Upper lobe of right lung (tissue), 1 donor: ENCODE measurements around the gene SIRT4. TPM values are rescaled to one million over a fixed set of nuclear protein-coding genes. Genes with fewer than 3 reads are reported as not detected.
A peak's percentile ranks its signal among the peaks of the same experiment; 100 is the strongest.

Experiments
- ATAC-seq: fragments of 200-7000 bp; cut with Tn5 transposase; one replicate; pipeline ENCODE4 v1.9.1; 2020; ENCODE audit warnings: mild to moderate bottlenecking, moderate library complexity
- DNase-seq: peaks from one replicate; pipeline ENCODE4 v3.0.0-alpha.2; 2020
- H3K27ac ChIP-seq: fragments of 200-600 bp; one replicate; pipeline ENCODE4 v1.8.0; 2022
- H3K27me3 ChIP-seq: fragments of 200-600 bp; one replicate; pipeline ENCODE4 v1.8.0; 2022; ENCODE audit warnings: mild to moderate bottlenecking
- H3K36me3 ChIP-seq: fragments of 200-600 bp; one replicate; pipeline ENCODE4 v1.8.0; 2022
- H3K4me1 ChIP-seq: fragments of 200-600 bp; one replicate; pipeline ENCODE4 v1.8.0; 2022
- H3K4me3 ChIP-seq: fragments of 200-600 bp; one replicate; pipeline ENCODE4 v1.8.0; 2022; ENCODE audit warnings: mild to moderate bottlenecking
- H3K9me3 ChIP-seq: fragments of 200-600 bp; one replicate; pipeline ENCODE4 v1.8.0; 2022
- intact Hi-C: fragments of 100-400 bp; cut with DNase I; formaldehyde crosslinking; loops from one replicate; pipeline ENCODE4 v1.11.0; 2022
- total RNA-seq: library from RNA; stranded (reverse); fragmentation: NEBNext Ultra II Directional; extraction: Animal tissue kit (Norgen Biotek cat#: 25700); gene quantifications from one replicate; pipeline ENCODE4 v1.2.1, GENCODE V29; 2021
- TF ChIP-seq, protein P1 (sequence below): fragments of 200-600 bp; IDR thresholded peaks from one replicate; pipeline ENCODE4 v1.8.0; 2022; ENCODE audit warnings: antibody characterized with exemption
- donor health status: DM: no; HTN: yes; CAD: no; lungs with severe emphysema.

SIRT4 gene
- total RNA-seq, 1 donor from 2014 or later, result 2.4 TPM

DNA sequence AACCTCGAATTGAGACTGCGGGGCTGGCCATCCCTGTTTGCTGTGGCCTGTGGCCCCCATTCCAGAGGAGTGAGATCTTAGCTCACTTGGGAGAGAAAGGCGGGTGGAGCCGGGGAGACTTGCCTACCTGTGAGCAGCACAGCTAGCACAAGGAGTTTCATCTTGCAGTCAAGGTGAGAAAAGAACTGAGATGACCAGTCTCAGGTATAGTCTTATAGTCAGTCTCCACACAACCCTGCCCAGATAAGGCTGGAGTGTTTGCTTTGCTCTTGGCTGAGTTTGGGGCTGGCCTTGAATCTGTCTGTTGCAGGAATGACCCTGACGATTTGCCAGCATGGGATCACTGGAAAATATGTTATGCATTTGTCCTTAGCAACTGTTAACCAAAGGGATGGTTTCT, 25.5 kb downstream of the SIRT4 start, which contains the start of gene PLA2G1B:
PLA2G1B (minus strand) TSS at position 187 of the 400 bp plus-strand sequence; CDS start at position 161, 26 bp downstream.
- DNase-seq, result no peak
- Histone ChIP-seq H3K27ac (peak within 1 kb of the TSS; percentile 19), H3K36me3 (no peaks in the 10 kb centered on the region), H3K27me3 (no peaks in the 10 kb centered on the region), H3K4me3 (peak within 1 kb of the TSS; percentile 1), H3K4me1 (no peaks in the 10 kb centered on the region), H3K9me3 (no peaks in the 10 kb centered on the region)
- peak; percentile 79 for ATAC-seq
- TF ChIP-seq, protein P1, sequence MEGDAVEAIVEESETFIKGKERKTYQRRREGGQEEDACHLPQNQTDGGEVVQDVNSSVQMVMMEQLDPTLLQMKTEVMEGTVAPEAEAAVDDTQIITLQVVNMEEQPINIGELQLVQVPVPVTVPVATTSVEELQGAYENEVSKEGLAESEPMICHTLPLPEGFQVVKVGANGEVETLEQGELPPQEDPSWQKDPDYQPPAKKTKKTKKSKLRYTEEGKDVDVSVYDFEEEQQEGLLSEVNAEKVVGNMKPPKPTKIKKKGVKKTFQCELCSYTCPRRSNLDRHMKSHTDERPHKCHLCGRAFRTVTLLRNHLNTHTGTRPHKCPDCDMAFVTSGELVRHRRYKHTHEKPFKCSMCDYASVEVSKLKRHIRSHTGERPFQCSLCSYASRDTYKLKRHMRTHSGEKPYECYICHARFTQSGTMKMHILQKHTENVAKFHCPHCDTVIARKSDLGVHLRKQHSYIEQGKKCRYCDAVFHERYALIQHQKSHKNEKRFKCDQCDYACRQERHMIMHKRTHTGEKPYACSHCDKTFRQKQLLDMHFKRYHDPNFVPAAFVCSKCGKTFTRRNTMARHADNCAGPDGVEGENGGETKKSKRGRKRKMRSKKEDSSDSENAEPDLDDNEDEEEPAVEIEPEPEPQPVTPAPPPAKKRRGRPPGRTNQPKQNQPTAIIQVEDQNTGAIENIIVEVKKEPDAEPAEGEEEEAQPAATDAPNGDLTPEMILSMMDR, result no peak
- intact Hi-C loops, result no loop called here

DNA sequence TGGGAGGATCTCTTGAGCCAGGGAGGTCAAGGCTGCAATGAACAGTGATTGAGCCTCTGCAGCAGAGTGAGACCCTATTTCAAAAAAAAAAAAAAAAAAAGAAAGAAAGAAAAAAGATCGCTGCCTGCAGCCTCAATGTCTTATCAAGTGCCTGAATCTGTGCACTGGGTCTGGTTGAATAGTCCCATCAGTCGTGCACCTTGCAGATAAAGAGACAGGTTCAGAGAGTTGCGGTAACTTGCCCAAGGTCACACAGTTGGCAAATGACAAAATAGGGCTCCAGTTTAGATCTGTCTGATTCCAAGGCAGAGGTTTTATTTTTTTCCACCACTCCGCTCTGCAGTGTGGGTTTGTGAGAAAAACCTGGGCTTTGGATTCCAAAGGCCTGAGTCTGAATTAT, 26.1 kb downstream of the SIRT4 start:
- Histone ChIP-seq H3K27me3 (no peaks in the 10 kb centered on the region), H3K36me3 (no peaks in the 10 kb centered on the region), H3K4me1 (no peaks in the 10 kb centered on the region), H3K27ac (no peak overlapping the region), H3K9me3 (no peaks in the 10 kb centered on the region), H3K4me3 (no peak overlapping the region)
- TF ChIP-seq, protein P1, result no peak
- DNase-seq (no peak), ATAC-seq (no peak)
- intact Hi-C loops, result no loop called here

DNA sequence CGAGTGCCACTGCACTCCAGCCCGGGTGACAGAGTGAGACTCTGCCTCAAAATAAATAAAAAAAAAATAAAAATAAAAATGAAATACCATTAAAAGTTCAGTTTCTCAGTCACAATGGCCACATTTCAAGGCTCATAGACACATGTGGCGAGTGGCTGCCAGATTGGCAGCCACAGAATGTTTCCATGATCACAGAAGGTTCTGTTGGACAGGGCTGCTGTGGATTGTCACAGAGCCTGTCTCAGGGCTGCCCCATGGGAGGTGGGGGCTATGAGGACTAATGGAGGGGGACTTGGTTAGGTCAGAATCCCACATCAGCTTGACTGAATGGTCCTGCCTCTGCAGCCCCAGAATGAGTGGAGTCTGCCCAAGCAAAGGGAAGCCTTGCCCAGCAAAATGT, 29.3 kb downstream of the SIRT4 start:
- Histone ChIP-seq H3K36me3 (no peaks in the 10 kb centered on the region), H3K27ac (no peak overlapping the region), H3K4me1 (no peaks in the 10 kb centered on the region), H3K9me3 (no peaks in the 10 kb centered on the region), H3K4me3 (no peak overlapping the region), H3K27me3 (no peaks in the 10 kb centered on the region)
- DNase-seq, result no peak
- TF ChIP-seq, protein P1, result no peak
- intact Hi-C loops, result no loop called here
- ATAC-seq, result no peak

DNA sequence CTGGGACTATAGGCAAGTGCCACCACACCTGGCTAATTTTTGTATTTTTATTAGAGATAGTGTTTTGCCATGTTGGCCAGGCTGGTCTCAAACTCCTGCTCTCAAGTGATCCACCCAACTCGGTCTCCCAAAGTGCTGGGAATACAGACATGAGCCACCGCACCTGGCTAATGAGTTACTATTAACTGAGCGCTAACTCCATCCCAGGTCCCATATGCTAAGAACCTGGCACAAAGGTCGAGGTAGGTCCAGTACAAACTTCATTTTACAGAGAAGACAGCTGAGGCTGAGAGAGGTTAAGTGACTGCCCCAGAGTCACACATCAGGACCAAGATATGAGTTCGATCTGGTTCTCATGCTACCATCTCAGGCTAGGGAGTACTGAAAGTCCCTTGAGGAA, 29.9 kb downstream of the SIRT4 start:
- H3K4me1 ChIP-seq, result no peaks in the 10 kb centered on the region
- no peak overlapping the region for H3K4me3 ChIP-seq
- no peaks in the 10 kb centered on the region for H3K9me3 ChIP-seq
- TF ChIP-seq, protein P1, result no peak
- ATAC-seq (no peak), DNase-seq (no peak)
- intact Hi-C loops, result no loop called here
- no peaks in the 10 kb centered on the region for H3K27me3 ChIP-seq
- no peaks in the 10 kb centered on the region for H3K36me3 ChIP-seq
- no peak overlapping the region for H3K27ac ChIP-seq

DNA sequence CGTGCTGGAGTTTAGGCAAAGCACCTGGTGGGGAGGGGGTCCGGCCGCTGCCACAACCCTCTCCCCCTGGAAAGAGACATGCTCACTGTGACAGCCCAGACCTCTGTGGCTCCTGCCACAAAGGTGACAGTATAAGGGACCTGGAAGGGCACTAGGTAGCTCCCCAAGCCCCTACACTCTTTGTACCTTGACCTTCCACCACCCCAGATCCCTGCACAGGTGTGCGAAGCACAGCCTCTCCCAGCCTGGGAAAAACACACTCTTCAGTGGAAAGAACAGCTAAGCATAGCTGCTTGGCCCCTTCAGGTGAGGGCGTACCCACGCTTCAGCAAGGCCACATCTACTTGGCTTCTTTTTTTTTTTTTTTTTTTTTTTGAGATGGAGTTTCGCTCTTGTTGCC, 30.4 kb downstream of the SIRT4 start:
- ATAC-seq, result no peak

More for the DNA sequence above, 30.4 kb downstream of the SIRT4 start:
- no peaks in the 10 kb centered on the region for H3K4me1 ChIP-seq
- DNase-seq, result no peak
- H3K9me3 ChIP-seq, result no peaks in the 10 kb centered on the region
- no peak overlapping the region for H3K4me3 ChIP-seq
- no peaks in the 10 kb centered on the region for H3K27me3 ChIP-seq
- TF ChIP-seq, protein P1, result no peak
- intact Hi-C loops, result no loop called here
- no peak overlapping the region for H3K27ac ChIP-seq
- H3K36me3 ChIP-seq, result no peaks in the 10 kb centered on the region
